GM12878 (cell line): ENCODE measurements around the gene MRPS25.

Experiments
- CBX5 ChIP-seq: sonication (generic); IDR thresholded peaks from 2 replicates; pipeline ENCODE4 v1.6.1; 2016; ENCODE audit warnings: low read depth, moderate library complexity, mild to moderate bottlenecking, inconsistent platforms
- E4F1 ChIP-seq: fragments of 450-650 bp; IDR thresholded peaks from 2 replicates; pipeline ENCODE4 v1.6.1; 2018; ENCODE audit warnings: borderline replicate concordance, mild to moderate bottlenecking; ENCODE audit not compliant: partially characterized antibody
- EZH2 ChIP-seq: IDR thresholded peaks from 2 replicates; pipeline ENCODE4 v1.6.1; 2012; ENCODE audit warnings: low read depth, mild to moderate bottlenecking, control low read depth, inconsistent platforms, low read length, borderline replicate concordance; ENCODE audit not compliant: control insufficient read depth
- TCF12 ChIP-seq: IDR thresholded peaks from 2 replicates; pipeline ENCODE4 v1.6.1; 2011; ENCODE audit warnings: low read depth, mild to moderate bottlenecking, low read length

- TF ChIP-seq EZH2 (no peak), TCF12 (no peak), E4F1 (no peak), CBX5 (no peak)
Measured at GRCh38 chr3:15102256-15102655, 37.1 kb upstream of the MRPS25 start.
